Esophagus squamous epithelium (tissue), 4 donors: ENCODE data around the gene RSU1.

Experiments used
- CTCF ChIP-seq, 6 experiments: fragments of 450-650 bp in 4 of 6; fragments of 200-600 bp in 2 of 6; sonication (generic) in 2 of 6; IDR thresholded peaks; one replicate each; pipeline ENCODE4 v1.5.1; 2016 to 2019; ENCODE audit warnings: antibody characterized with exemption in 6 of 6, mild to moderate bottlenecking in 4 of 6, moderate library complexity in 4 of 6
- POLR2A ChIP-seq, 4 donors: fragments of 450-650 bp; IDR thresholded peaks; one replicate each; pipeline ENCODE4 v1.6.1; 2017; ENCODE audit warnings: antibody characterized with exemption in 4 of 4, mild to moderate bottlenecking in 4 of 4, moderate library complexity in 3 of 4

- TF ChIP-seq CTCF (IDR thresholded peaks at IDR 0.05) (no peak), POLR2A (IDR thresholded peaks at IDR 0.05) (no peak)
Observed at GRCh38 chr10:16565604-16566003, 251.6 kb downstream of the RSU1 start.
